ENCODE results near the gene GRB10.

DNA sequence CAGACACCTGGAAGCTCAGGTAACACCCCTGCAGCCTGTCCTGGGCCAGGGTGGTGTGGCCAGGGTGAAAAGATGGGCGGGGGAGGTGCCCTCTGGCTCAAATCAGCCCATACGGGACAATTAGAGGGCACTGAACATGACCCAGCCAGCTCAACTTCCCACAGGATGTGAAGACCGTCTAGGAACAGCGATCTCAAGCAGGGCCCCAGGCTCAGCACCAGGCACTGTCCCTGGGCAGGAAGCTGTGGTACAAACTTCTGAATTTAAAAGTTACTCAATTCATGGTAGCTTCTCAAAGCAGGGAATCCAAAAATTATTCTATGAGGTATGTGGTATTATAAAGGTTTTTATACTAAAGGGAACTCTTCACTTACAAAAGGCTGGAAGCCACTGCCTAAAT is 5.1 kb upstream of the GRB10 start:
- TF ChIP-seq, protein P1, sequence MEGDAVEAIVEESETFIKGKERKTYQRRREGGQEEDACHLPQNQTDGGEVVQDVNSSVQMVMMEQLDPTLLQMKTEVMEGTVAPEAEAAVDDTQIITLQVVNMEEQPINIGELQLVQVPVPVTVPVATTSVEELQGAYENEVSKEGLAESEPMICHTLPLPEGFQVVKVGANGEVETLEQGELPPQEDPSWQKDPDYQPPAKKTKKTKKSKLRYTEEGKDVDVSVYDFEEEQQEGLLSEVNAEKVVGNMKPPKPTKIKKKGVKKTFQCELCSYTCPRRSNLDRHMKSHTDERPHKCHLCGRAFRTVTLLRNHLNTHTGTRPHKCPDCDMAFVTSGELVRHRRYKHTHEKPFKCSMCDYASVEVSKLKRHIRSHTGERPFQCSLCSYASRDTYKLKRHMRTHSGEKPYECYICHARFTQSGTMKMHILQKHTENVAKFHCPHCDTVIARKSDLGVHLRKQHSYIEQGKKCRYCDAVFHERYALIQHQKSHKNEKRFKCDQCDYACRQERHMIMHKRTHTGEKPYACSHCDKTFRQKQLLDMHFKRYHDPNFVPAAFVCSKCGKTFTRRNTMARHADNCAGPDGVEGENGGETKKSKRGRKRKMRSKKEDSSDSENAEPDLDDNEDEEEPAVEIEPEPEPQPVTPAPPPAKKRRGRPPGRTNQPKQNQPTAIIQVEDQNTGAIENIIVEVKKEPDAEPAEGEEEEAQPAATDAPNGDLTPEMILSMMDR (IDR thresholded peaks at IDR 0.05; ENCODE audit: extremely low read depth in 1 of 2, insufficient read depth in 1 of 2, low read depth in 1 of 2, low read length in 2 of 2) = no peak
- no peak for TF ChIP-seq POLR2AphosphoS5 (IDR thresholded peaks at IDR 0.05; ENCODE audit: insufficient read depth, low read depth, low read length)

Measured in endothelial cell of umbilical vein (primary cell).